Karpas-422 (cell line): Measurements from ENCODE around the gene CSF1. TPM values are rescaled to one million over a fixed set of nuclear protein-coding genes. Genes with fewer than 3 reads are reported as not detected.
"Not testable (repeated sequence)": the region's sequence is repeated elsewhere in the genome, so short reads cannot be mapped to it uniquely, and the experiment has no call there.

Source experiments
- DNase-seq: peaks from one replicate; pipeline ENCODE4 v3.0.0-alpha.2; 2015
- H2AFZ ChIP-seq: fragments of 200-600 bp; sonication (generic); 2 replicates; pipeline ENCODE4 v1.6.1; 2014; ENCODE audit warnings: antibody characterized with exemption, low read length, mixed read lengths
- H3K27ac ChIP-seq: fragments of 200-600 bp; sonication (generic); 2 replicates; pipeline ENCODE4 v1.5.1; 2014; ENCODE audit warnings: mild to moderate bottlenecking, low read length, moderate library complexity
- H3K27me3 ChIP-seq: fragments of 200-600 bp; sonication (generic); 2 replicates; pipeline ENCODE4 v1.6.1; 2014; ENCODE audit warnings: low read length, mixed read lengths
- H3K36me3 ChIP-seq: fragments of 200-600 bp; sonication (generic); 2 replicates; pipeline ENCODE4 v1.6.1; 2014; ENCODE audit warnings: low read length, mixed read lengths; ENCODE audit not compliant: insufficient read depth
- H3K4me1 ChIP-seq: fragments of 200-600 bp; sonication (generic); 2 replicates; pipeline ENCODE4 v1.6.1; 2014; ENCODE audit warnings: mild to moderate bottlenecking, low read length, mixed read lengths
- H3K4me2 ChIP-seq: fragments of 200-600 bp; sonication (generic); 2 replicates; pipeline ENCODE4 v1.6.1; 2014; ENCODE audit warnings: low read length, low read depth, mild to moderate bottlenecking; ENCODE audit not compliant: poor library complexity, severe bottlenecking
- H3K4me3 ChIP-seq: fragments of 200-600 bp; sonication (generic); 2 replicates; pipeline ENCODE4 v1.5.1; 2014; ENCODE audit warnings: mild to moderate bottlenecking, antibody characterized with exemption, low read length, mixed read lengths
- H3K79me2 ChIP-seq: fragments of 200-600 bp; sonication (generic); 2 replicates; pipeline ENCODE4 v1.6.1; 2014; ENCODE audit warnings: mild to moderate bottlenecking, low read length, mixed read lengths
- H3K9ac ChIP-seq: fragments of 200-600 bp; sonication (generic); 2 replicates; pipeline ENCODE4 v1.6.0; 2014; ENCODE audit warnings: low read length
- H3K9me2 ChIP-seq: fragments of 200-600 bp; sonication (generic), shearing (Covaris generic); replicated peaks from 2 replicates; pipeline ENCODE4 v1.6.0; 2014; ENCODE audit warnings: mild to moderate bottlenecking, low read length, moderate library complexity; ENCODE audit not compliant: insufficient read depth
- H3K9me3 ChIP-seq: fragments of 300-700, 200-600 bp; sonication (generic); 2 replicates; pipeline ENCODE4 v1.6.1; 2014; ENCODE audit warnings: low read length, mixed read lengths
- H4K20me1 ChIP-seq: fragments of 200-600 bp; sonication (generic); 2 replicates; pipeline ENCODE4 v1.6.1; 2014; ENCODE audit warnings: mild to moderate bottlenecking, antibody characterized with exemption, low read length, low read depth; ENCODE audit not compliant: insufficient read depth
- total RNA-seq: library from RNA; depleted of rRNA; stranded (reverse); fragments of >200 nt; shearing (Covaris generic); gene quantifications from 2 replicates; pipeline ENCODE4 v1.2.3, GENCODE V29; 2014; ENCODE audit warnings: low replicate concordance

The CSF1 gene
- total RNA-seq, 1 experiment from 2014 or later: 0.07 TPM

GRCh38 chr1:109942434-109942833 is 31.8 kb downstream of the CSF1 start:
- no peak overlapping the region for H2AFZ ChIP-seq

GRCh38 chr1:109944541-109944940 is 33.9 kb downstream of the CSF1 start:
- no peaks in the 10 kb centered on the region for H3K27me3 ChIP-seq
- H3K4me2 ChIP-seq: no peak overlapping the region
- no peak overlapping the region for H3K4me3 ChIP-seq
- no peak overlapping the region for H2AFZ ChIP-seq
- no peaks in the 10 kb centered on the region for H3K9me2 ChIP-seq
- H3K79me2 ChIP-seq: no peaks in the 10 kb centered on the region
- no peaks in the 10 kb centered on the region for H3K4me1 ChIP-seq
- H3K36me3 ChIP-seq: no peaks in the 10 kb centered on the region
- no peak overlapping the region for H3K9ac ChIP-seq
- no peak overlapping the region for H3K27ac ChIP-seq
- H3K9me3 ChIP-seq: no peaks in the 10 kb centered on the region
- no peaks in the 10 kb centered on the region for H4K20me1 ChIP-seq
- no peak for DNase-seq

More at GRCh38 chr1:109942434-109942833, 31.8 kb downstream of the CSF1 start:
- no peak overlapping the region for H3K4me2 ChIP-seq
- no peak overlapping the region for H3K9ac ChIP-seq
- no peaks in the 10 kb centered on the region for H3K9me2 ChIP-seq
- peaks cover 3% of the 10 kb centered on the region; the same call in 1 of the 2 replicates for H3K9me3 ChIP-seq
- H3K36me3 ChIP-seq: no peaks in the 10 kb centered on the region
- DNase-seq: no peak
- no peaks in the 10 kb centered on the region for H3K27me3 ChIP-seq
- H4K20me1 ChIP-seq: no peaks in the 10 kb centered on the region
- no peaks in the 10 kb centered on the region for H3K4me1 ChIP-seq
- H3K79me2 ChIP-seq: no peaks in the 10 kb centered on the region
- H3K27ac ChIP-seq: no peak overlapping the region
- no peak overlapping the region for H3K4me3 ChIP-seq

DNA sequence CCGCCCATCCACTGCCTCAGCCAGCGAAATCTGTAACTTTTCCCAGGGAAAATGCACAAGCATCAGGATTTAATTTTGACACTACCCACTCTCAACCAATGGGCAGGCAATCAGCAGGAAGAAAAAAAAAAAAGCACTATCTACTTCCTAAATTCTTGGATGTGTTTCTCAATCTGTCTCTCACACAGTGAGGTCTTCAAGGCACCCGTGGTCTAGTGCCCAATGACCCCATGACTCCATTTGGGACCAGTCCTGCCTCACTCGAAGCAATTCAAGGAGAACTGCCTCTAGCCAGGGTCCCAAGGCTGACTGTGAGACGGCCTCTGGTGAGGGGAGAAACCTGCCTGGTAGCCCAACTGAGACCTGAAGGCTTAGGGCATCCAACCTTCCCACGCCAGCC is 35.9 kb downstream of the CSF1 start:
- Histone ChIP-seq H3K27me3 (no peaks in the 10 kb centered on the region), H3K27ac (no peak overlapping the region), H3K4me1 (no peaks in the 10 kb centered on the region), H3K9me2 (no peaks in the 10 kb centered on the region), H3K9ac (no peak overlapping the region), H3K79me2 (no peaks in the 10 kb centered on the region), H2AFZ (no peak overlapping the region), H3K36me3 (no peaks in the 10 kb centered on the region), H3K4me2 (no peak overlapping the region), H3K4me3 (no peak overlapping the region), H4K20me1 (no peaks in the 10 kb centered on the region), H3K9me3 (no peaks in the 10 kb centered on the region)
- DNase-seq: no peak

DNA sequence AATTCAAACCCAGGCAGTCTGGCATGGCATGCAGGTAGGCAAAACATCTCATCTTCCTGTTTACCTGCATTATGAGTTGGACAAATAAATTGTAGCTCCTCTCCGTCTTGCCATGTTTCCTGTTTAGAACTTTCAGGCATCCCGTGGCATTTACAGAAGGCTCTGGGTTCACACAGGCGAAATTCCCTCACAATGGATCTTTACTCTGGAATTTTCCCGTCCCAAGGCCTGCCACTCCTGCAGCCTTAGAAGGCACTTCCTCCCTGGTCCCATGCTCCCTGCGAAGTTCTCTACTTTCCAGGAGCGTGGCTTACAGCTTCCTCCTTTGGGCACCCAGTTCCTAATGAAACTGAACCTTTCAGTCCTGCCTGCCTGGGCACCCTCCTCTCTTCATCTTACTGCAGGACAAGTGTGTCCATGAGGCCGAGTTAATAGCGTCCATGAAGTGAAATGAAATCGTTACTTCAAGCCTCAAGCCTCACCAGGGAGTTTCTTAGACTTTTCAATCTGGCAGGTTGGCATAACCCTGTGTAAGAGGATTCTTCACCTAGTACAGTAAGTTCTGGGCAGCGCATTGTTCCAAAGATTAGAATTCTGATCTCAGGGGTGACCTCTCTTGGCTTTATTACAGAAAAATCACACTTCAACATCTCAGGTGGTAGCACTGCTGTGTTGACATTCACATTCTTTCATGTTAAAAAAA is 37.1 kb downstream of the CSF1 start:
- H3K4me3 ChIP-seq: no peak overlapping the region
- H3K79me2 ChIP-seq: no peaks in the 10 kb centered on the region
- DNase-seq: no peak
- H3K4me1 ChIP-seq: no peaks in the 10 kb centered on the region
- no peaks in the 10 kb centered on the region for H4K20me1 ChIP-seq
- H3K36me3 ChIP-seq: no peaks in the 10 kb centered on the region
- no peak overlapping the region for H2AFZ ChIP-seq
- no peak overlapping the region for H3K27ac ChIP-seq
- no peaks in the 10 kb centered on the region for H3K9me3 ChIP-seq
- no peaks in the 10 kb centered on the region for H3K9me2 ChIP-seq
- H3K9ac ChIP-seq: no peak overlapping the region
- no peaks in the 10 kb centered on the region for H3K27me3 ChIP-seq
- no peak overlapping the region for H3K4me2 ChIP-seq

DNA sequence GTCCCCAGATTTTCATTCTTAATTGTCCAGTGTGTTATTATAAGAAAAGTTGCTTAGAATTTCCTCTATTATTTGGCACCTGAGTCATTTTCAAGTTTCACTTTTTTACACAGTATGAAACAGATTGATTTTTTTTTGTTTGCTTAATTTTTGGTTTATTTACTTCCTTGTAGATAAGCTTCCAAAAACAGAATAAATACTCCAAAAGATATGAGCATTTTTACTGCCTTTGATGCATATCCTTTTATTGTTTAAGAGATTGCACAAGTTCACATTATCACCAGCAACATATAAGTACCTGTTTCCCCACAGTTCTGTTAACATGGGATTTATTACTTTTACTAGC is 37.6 kb downstream of the CSF1 start:
- no peak overlapping the region for H3K4me2 ChIP-seq
- no peak overlapping the region for H3K4me3 ChIP-seq
- no peaks in the 10 kb centered on the region for H3K27me3 ChIP-seq
- no peak overlapping the region for H3K9ac ChIP-seq
- no peaks in the 10 kb centered on the region for H3K79me2 ChIP-seq
- no peaks in the 10 kb centered on the region for H3K4me1 ChIP-seq
- H3K36me3 ChIP-seq: no peaks in the 10 kb centered on the region
- no peak overlapping the region for H2AFZ ChIP-seq
- H3K27ac ChIP-seq: no peak overlapping the region
- no peaks in the 10 kb centered on the region for H4K20me1 ChIP-seq
- no peak for DNase-seq
- H3K9me2 ChIP-seq: no peaks in the 10 kb centered on the region
- no peaks in the 10 kb centered on the region for H3K9me3 ChIP-seq

- Histone ChIP-seq H3K4me3 (no peak overlapping the region), H3K9me2 (no peaks in the 10 kb centered on the region), H2AFZ (no peak overlapping the region), H3K79me2 (no peaks in the 10 kb centered on the region), H4K20me1 (no peaks in the 10 kb centered on the region), H3K4me1 (no peaks in the 10 kb centered on the region), H3K9me3 (no peaks in the 10 kb centered on the region), H3K4me2 (no peak overlapping the region), H3K9ac (no peak overlapping the region), H3K27me3 (no peaks in the 10 kb centered on the region), H3K36me3 (no peaks in the 10 kb centered on the region), H3K27ac (no peak overlapping the region)
- DNase-seq: no peak
Observed at GRCh38 chr1:109950038-109950437, 39.4 kb downstream of the CSF1 start.

DNA sequence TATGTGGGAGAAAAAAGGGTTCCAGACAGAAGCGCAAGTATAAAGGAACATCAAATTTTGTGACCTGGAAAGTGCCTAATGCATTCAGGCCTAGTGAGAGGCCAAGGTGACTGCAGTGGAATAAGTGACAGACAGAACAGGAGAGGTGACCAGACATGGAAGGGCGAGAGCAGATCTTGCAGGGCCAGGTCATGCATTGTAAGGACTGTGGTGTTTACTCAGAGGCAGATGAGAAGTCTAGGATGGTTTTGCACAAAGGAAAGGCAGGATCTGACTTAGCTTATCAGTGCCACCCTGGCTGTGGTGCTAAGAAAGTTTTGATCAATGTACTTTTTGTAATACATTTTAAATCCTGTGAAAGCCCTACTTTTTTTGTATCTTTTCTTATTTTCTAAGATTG is 39.9 kb downstream of the CSF1 start:
- no peak overlapping the region for H2AFZ ChIP-seq
- H3K4me1 ChIP-seq: no peaks in the 10 kb centered on the region
- no peak overlapping the region for H3K4me2 ChIP-seq
- no peaks in the 10 kb centered on the region for H3K9me3 ChIP-seq
- no peak for DNase-seq
- no peak overlapping the region for H3K4me3 ChIP-seq
- H3K9me2 ChIP-seq: no peaks in the 10 kb centered on the region
- H3K9ac ChIP-seq: no peak overlapping the region
- H3K79me2 ChIP-seq: no peaks in the 10 kb centered on the region
- no peaks in the 10 kb centered on the region for H3K27me3 ChIP-seq
- H3K27ac ChIP-seq: no peak overlapping the region
- H4K20me1 ChIP-seq: no peaks in the 10 kb centered on the region
- H3K36me3 ChIP-seq: no peaks in the 10 kb centered on the region

- not testable (repeated sequence) for H3K4me3 ChIP-seq, H3K79me2 ChIP-seq, H3K9ac ChIP-seq, H3K9me3 ChIP-seq, H3K27me3 ChIP-seq, H3K9me2 ChIP-seq, H2AFZ ChIP-seq, H4K20me1 ChIP-seq, H3K4me1 ChIP-seq, H3K36me3 ChIP-seq, DNase-seq, H3K27ac ChIP-seq, H3K4me2 ChIP-seq
Observed at GRCh38 chr1:109951501-109951900, 40.9 kb downstream of the CSF1 start.
